ENCODE data around the gene LHFPL2.

DNA sequence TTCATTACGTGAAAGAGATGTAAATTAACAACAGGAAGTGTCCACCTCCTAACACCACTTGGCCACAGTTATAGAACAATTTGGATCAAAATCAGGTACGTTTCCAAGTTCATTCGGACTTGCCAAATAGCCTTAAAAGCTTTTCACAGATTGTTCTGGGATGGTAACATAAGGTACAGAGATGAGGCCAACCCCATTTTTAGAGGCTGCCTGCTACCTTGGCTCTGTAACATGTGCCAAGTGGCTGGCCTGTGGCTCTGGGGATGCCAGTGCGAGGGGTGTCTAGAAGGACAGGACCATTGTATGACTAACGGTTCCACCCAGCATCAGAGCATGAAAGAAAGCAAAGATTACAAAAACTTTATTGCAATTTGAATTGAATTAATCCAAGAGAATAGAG lies 91.0 kb downstream of the LHFPL2 start:
- TF ChIP-seq SMC3 (conservative IDR thresholded peaks at IDR 0.05; ENCODE audit: insufficient read depth, low read depth, low read length) (no peak), USF2 (CRISPR knock-in tag; IDR thresholded peaks at IDR 0.05) (no peak), TCF7L2 (IDR thresholded peaks at IDR 0.05; ENCODE audit: low read depth, low read length) (no peak), EP300 (IDR thresholded peaks at IDR 0.05; ENCODE audit: low read length) (no peak), POLR3A (IDR thresholded peaks at IDR 0.05; ENCODE audit: borderline replicate concordance, extremely low read depth, insufficient read depth, insufficient read length) (no peak), C11orf30 (IDR thresholded peaks at IDR 0.05; ENCODE audit: low read depth) (no peak), NR1H2 (CRISPR knock-in tag; IDR thresholded peaks at IDR 0.05) (no peak), SREBF1 (IDR thresholded peaks at IDR 0.05; ENCODE audit: borderline replicate concordance, low read depth, low read length) (no peak), BACH1 (tag; IDR thresholded peaks at IDR 0.05) (no peak), ZFX (CRISPR knock-in tag; IDR thresholded peaks at IDR 0.05) (no peak)

Measured in K562 (cell line).